ENCODE measurements around the gene ENPP5.
"Not testable (repeated sequence)": the region's sequence is repeated elsewhere in the genome, so short reads cannot be mapped to it uniquely, and the experiment has no call there.

The ENPP5 gene

DNA sequence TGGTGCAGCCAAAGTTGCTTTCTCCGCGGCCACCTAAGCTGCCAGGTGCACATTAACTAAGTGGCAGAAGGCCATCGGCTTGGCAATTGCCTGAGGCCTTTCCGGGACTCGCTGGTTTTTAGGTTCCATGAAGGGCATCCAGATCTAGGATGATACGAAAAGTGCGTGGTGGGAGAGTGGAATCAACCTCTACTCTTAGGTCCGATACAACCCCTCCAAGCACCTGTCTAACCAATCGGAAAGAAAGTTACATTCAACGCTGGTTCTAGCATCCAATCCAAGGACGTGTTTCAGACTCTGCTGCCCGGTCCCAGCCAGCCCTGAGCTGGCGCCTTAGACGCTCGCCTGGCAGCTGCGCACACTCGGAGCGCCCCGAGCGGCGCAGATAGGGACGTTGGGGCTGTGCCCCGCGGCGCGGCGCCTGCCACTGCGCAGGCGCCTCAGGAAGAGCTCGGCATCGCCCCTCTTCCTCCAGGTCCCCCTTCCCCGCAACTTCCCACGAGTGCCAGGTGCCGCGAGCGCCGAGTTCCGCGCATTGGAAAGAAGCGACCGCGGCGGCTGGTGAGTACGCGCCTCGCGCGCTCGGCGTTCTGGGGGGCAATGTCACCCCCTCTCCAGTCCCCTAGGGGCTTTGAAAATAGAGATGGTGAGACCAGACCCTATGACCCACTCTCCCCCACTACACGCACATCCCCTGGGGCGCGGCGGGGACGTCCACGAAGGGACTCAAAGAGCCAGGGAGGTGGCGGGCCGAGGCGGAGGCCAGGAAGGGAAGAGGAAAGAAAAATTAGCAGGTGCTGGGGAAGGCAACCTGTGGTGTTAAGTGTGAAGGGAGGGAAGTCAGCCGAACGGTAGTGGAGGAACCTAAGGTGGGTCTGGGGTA is 40.9 kb downstream of the ENPP5 start, which contains the start of gene ENPP4:
TSS of gene ENPP4 (plus strand) at position 361 of the 883 bp plus-strand sequence. CDS start 9,595 bp downstream, outside the sequence.
- peak within 1 kb of the TSS; percentile 58 for H3K4me3 ChIP-seq (ENCODE audit: insufficient read length, low read depth)
- no peaks in the 10 kb centered on the region for H3K36me3 ChIP-seq (ENCODE audit: insufficient read depth, insufficient read length, low read length)
- peak; percentile 71 for DNase-seq (ENCODE audit: low read depth, low spot score)
- H3K4me1 ChIP-seq (ENCODE audit: insufficient read depth, insufficient read length), result no peaks in the 10 kb centered on the region
- peak within 1 kb of the TSS; percentile 76 for H3K9ac ChIP-seq (ENCODE audit: insufficient read length, low read depth)
- H3K27me3 ChIP-seq (ENCODE audit: insufficient read depth, insufficient read length), result peaks cover 18% of the 10 kb centered on the region
- TF ChIP-seq YY1 (IDR thresholded peaks at IDR 0.05; ENCODE audit: insufficient read depth, insufficient read length), result no peak
- no peak for TF ChIP-seq SUZ12 (IDR thresholded peaks at IDR 0.05; ENCODE audit: extremely low read depth, insufficient read depth, insufficient read length)
- no peak for TF ChIP-seq ZNF274 (IDR thresholded peaks at IDR 0.05; ENCODE audit: low read depth, low read length)
- no peaks in the 10 kb centered on the region for H3K9me3 ChIP-seq (ENCODE audit: insufficient read depth, low read length)

DNA sequence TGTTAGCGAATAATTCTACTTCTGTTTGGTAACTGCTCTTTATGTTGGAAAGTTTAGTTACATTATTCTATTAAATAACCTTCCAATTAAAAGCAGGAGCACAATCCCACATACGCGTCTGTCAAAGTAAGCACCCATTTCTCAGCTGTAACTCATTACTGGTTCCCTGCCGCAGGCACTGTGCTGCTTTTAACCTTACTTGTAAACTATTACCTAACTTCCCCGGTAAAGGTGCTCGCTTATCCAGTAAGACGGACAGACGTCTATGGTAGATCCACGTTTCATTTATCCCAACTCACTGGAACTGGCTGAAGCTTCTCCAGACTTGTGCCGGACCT is 41.5 kb downstream of the ENPP5 start:
- peaks cover 18% of the 10 kb centered on the region for H3K27me3 ChIP-seq (ENCODE audit: insufficient read depth, insufficient read length)
- H3K4me1 ChIP-seq (ENCODE audit: insufficient read depth, insufficient read length), result no peaks in the 10 kb centered on the region
- TF ChIP-seq ZNF274 (IDR thresholded peaks at IDR 0.05; ENCODE audit: low read depth, low read length) (no peak), YY1 (IDR thresholded peaks at IDR 0.05; ENCODE audit: insufficient read depth, insufficient read length) (no peak), SUZ12 (IDR thresholded peaks at IDR 0.05; ENCODE audit: extremely low read depth, insufficient read depth, insufficient read length) (no peak)
- no peak for DNase-seq (ENCODE audit: low read depth, low spot score)
- no peaks in the 10 kb centered on the region for H3K9me3 ChIP-seq (ENCODE audit: insufficient read depth, low read length)
- peak overlapping the region; percentile 58 for H3K4me3 ChIP-seq (ENCODE audit: insufficient read length, low read depth)
- peak overlapping the region; percentile 64 for H3K9ac ChIP-seq (ENCODE audit: insufficient read length, low read depth)
- H3K36me3 ChIP-seq (ENCODE audit: insufficient read depth, insufficient read length, low read length), result no peaks in the 10 kb centered on the region

DNA sequence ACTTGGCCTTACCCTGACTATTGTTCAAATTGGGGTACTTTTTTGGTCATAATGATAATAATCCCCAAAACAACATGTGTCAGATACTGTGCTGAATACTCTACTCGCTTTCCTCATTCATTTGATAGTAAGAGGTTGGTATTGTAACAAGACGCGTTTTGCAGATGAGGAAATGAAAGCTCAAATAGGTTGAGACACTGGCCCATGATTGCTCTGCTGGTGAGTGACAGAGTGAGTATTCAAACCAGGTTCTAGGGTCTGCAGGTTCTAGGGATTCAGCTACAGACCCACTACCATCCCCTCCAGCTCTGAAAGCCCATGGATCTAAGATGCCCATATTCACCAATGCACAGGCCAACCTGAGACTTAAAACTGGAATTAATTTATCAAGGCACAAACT is 42.3 kb downstream of the ENPP5 start:
- no peak for TF ChIP-seq SUZ12 (IDR thresholded peaks at IDR 0.05; ENCODE audit: extremely low read depth, insufficient read depth, insufficient read length)
- TF ChIP-seq YY1 (IDR thresholded peaks at IDR 0.05; ENCODE audit: insufficient read depth, insufficient read length), result no peak
- no peak for TF ChIP-seq ZNF274 (IDR thresholded peaks at IDR 0.05; ENCODE audit: low read depth, low read length)
- H3K27me3 ChIP-seq (ENCODE audit: insufficient read depth, insufficient read length), result peaks cover 18% of the 10 kb centered on the region
- no peaks in the 10 kb centered on the region for H3K36me3 ChIP-seq (ENCODE audit: insufficient read depth, insufficient read length, low read length)
- H3K9ac ChIP-seq (ENCODE audit: insufficient read length, low read depth), result no peak overlapping the region
- no peak for DNase-seq (ENCODE audit: low read depth, low spot score)
- no peaks in the 10 kb centered on the region for H3K4me1 ChIP-seq (ENCODE audit: insufficient read depth, insufficient read length)
- no peak overlapping the region for H3K4me3 ChIP-seq (ENCODE audit: insufficient read length, low read depth)
- H3K9me3 ChIP-seq (ENCODE audit: insufficient read depth, low read length), result no peaks in the 10 kb centered on the region

DNA sequence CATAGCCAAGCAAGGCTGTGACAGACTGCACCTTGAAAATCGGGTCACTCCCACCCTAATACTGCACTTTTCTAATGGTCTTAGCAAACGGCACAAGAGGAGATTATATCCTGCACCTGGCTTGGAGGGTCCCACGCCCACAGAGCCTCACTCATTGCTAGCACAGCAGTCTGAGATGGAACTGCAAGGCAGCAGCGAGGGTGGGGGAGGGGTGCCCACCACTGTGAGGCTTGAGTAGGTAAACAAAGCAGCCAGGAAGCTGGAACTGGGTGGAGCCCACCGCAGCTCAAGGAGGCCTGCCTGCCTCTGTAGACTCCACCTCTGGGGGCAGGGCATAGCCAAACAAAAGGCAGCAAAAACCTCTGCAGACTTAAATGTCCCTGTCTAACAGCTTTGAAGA is 51.1 kb downstream of the ENPP5 start:
- H3K9me3 ChIP-seq (ENCODE audit: insufficient read depth, low read length), result peaks cover 15% of the 10 kb centered on the region; the same call in 1 of the 2 replicates
- H3K4me1 ChIP-seq (ENCODE audit: insufficient read depth, insufficient read length), result not testable (repeated sequence)

DNA sequence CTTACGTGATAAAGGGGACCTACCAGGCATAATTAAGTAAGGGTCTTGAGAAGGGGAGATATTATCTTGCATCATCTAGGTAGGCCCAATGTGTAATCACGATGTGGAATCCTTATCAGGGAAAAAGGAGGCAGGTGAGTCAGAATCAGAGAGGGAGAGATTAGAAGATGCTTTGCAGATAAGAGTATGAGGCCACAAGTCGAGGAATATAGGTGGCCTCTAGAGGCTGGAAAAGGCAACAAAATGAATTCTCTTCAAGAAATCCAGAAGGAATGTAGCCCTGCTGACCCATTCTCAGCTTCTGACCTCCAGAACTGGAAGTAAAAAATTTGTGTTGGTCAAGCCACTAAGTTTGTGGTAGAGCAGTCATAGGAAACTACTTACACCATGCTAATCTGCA is 51.9 kb downstream of the ENPP5 start:
- TF ChIP-seq SUZ12 (IDR thresholded peaks at IDR 0.05; ENCODE audit: extremely low read depth, insufficient read depth, insufficient read length), result no peak
- TF ChIP-seq YY1 (IDR thresholded peaks at IDR 0.05; ENCODE audit: insufficient read depth, insufficient read length), result no peak
- TF ChIP-seq ZNF274 (IDR thresholded peaks at IDR 0.05; ENCODE audit: low read depth, low read length), result no peak
- Histone ChIP-seq H3K9me3 (ENCODE audit: insufficient read depth, low read length) (peaks cover 15% of the 10 kb centered on the region; the same call in 1 of the 2 replicates), H3K36me3 (ENCODE audit: insufficient read depth, insufficient read length, low read length) (no peaks in the 10 kb centered on the region), H3K4me3 (ENCODE audit: insufficient read length, low read depth) (no peak overlapping the region), H3K27me3 (ENCODE audit: insufficient read depth, insufficient read length) (no peaks in the 10 kb centered on the region), H3K4me1 (ENCODE audit: insufficient read depth, insufficient read length) (no peaks in the 10 kb centered on the region), H3K9ac (ENCODE audit: insufficient read length, low read depth) (no peak overlapping the region)
- DNase-seq (ENCODE audit: low read depth, low spot score), result no peak

More for the DNA sequence above, 51.1 kb downstream of the ENPP5 start:
- H3K9ac ChIP-seq (ENCODE audit: insufficient read length, low read depth); H3K4me3 ChIP-seq (ENCODE audit: insufficient read length, low read depth); H3K36me3 ChIP-seq (ENCODE audit: insufficient read depth, insufficient read length, low read length); H3K27me3 ChIP-seq (ENCODE audit: insufficient read depth, insufficient read length): not testable (repeated sequence)
- DNase-seq (ENCODE audit: low read depth, low spot score), result peak; percentile 13

DNA sequence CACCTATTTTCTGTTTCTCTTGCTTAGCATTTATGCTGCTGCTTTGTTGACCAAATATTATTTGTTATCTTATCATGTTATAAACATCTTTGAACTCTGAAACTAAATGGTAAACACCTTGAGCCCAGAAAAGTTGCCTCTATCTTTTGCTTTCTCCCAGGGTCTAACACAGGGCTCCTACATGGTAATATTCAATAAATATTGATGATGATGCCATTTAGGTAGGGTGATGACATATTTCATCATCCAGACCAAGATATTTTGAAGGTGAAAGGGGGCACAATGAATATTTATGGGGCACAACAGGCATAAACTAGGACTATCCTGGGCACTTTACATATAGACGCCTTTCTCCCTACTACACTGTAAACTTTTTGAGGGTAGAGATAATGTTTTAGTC is 52.6 kb downstream of the ENPP5 start:
- H3K9ac ChIP-seq (ENCODE audit: insufficient read length, low read depth), result no peak overlapping the region
- no peaks in the 10 kb centered on the region for H3K27me3 ChIP-seq (ENCODE audit: insufficient read depth, insufficient read length)
- H3K9me3 ChIP-seq (ENCODE audit: insufficient read depth, low read length), result peaks cover 15% of the 10 kb centered on the region; the same call in 1 of the 2 replicates
- H3K36me3 ChIP-seq (ENCODE audit: insufficient read depth, insufficient read length, low read length), result no peaks in the 10 kb centered on the region
- TF ChIP-seq YY1 (IDR thresholded peaks at IDR 0.05; ENCODE audit: insufficient read depth, insufficient read length), result no peak
- TF ChIP-seq ZNF274 (IDR thresholded peaks at IDR 0.05; ENCODE audit: low read depth, low read length), result no peak
- no peak for TF ChIP-seq SUZ12 (IDR thresholded peaks at IDR 0.05; ENCODE audit: extremely low read depth, insufficient read depth, insufficient read length)
- no peaks in the 10 kb centered on the region for H3K4me1 ChIP-seq (ENCODE audit: insufficient read depth, insufficient read length)
- H3K4me3 ChIP-seq (ENCODE audit: insufficient read length, low read depth), result no peak overlapping the region
- DNase-seq (ENCODE audit: low read depth, low spot score), result no peak

DNA sequence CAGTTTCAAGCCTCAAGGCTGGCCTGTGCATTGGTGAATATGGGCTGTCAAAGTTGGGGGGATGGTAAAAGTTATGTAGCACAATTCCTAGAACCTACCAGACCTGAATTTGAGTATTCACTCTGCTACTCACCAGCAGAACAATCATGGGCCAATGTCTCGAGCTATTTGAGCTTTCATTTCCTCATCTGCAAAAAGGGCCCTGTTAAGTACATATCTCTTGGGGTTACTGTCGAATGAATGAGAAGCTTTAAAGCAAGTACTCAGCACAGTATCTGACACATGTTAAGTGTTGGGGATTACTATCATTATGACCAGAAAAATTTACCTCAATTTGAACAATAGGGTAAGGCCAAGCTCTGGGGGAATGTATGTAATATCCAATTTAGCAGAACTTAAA is 54.5 kb downstream of the ENPP5 start:
- H3K36me3 ChIP-seq (ENCODE audit: insufficient read depth, insufficient read length, low read length), result no peaks in the 10 kb centered on the region
- no peaks in the 10 kb centered on the region for H3K4me1 ChIP-seq (ENCODE audit: insufficient read depth, insufficient read length)
- no peak for DNase-seq (ENCODE audit: low read depth, low spot score)
- TF ChIP-seq YY1 (IDR thresholded peaks at IDR 0.05; ENCODE audit: insufficient read depth, insufficient read length), result no peak
- TF ChIP-seq SUZ12 (IDR thresholded peaks at IDR 0.05; ENCODE audit: extremely low read depth, insufficient read depth, insufficient read length), result no peak
- no peak for TF ChIP-seq ZNF274 (IDR thresholded peaks at IDR 0.05; ENCODE audit: low read depth, low read length)
- no peak overlapping the region for H3K4me3 ChIP-seq (ENCODE audit: insufficient read length, low read depth)
- no peaks in the 10 kb centered on the region for H3K27me3 ChIP-seq (ENCODE audit: insufficient read depth, insufficient read length)
- H3K9me3 ChIP-seq (ENCODE audit: insufficient read depth, low read length), result peaks cover 15% of the 10 kb centered on the region; the same call in 1 of the 2 replicates
- H3K9ac ChIP-seq (ENCODE audit: insufficient read length, low read depth), result no peak overlapping the region

Measured in NT2/D1 (cell line).